GM23338 (cell line): ENCODE results near the gene INO80. TPM values are rescaled to one million over a fixed set of nuclear protein-coding genes. Genes with fewer than 3 reads are reported as not detected.

ENCODE experiments used
- ATAC-seq: fragments of 200-7000 bp; cut with Tn5 transposase; 3 replicates; pipeline ENCODE4 v1.9.1; 2020
- DNase-seq: peaks from one replicate; pipeline ENCODE4 v3.0.0-alpha.2; 2015; ENCODE audit warnings: low spot score
- H2AFZ ChIP-seq: fragments of 200-600 bp; sonication (generic); 2 replicates; pipeline ENCODE4 v1.8.0; 2016; ENCODE audit warnings: antibody characterized with exemption, mild to moderate bottlenecking, moderate library complexity
- H3F3A ChIP-seq: fragments of 200-600 bp; sonication (generic); replicated peaks from 2 replicates; pipeline ENCODE4 v1.8.0; 2017; ENCODE audit warnings: antibody characterized with exemption, mixed run types, low read depth
- H3K27ac ChIP-seq: fragments of 200-600 bp; sonication (generic); 2 replicates; pipeline ENCODE4 v1.6.1; 2016; ENCODE audit warnings: low read depth
- H3K27me3 ChIP-seq: fragments of 200-600 bp; sonication (generic); 2 replicates; pipeline ENCODE4 v1.8.0; 2016; ENCODE audit warnings: mild to moderate bottlenecking, mixed run types, moderate library complexity; ENCODE audit not compliant: insufficient read depth
- H3K36me3 ChIP-seq: fragments of 200-600 bp; sonication (generic); 2 replicates; pipeline ENCODE4 v1.8.0; 2016; ENCODE audit warnings: mild to moderate bottlenecking; ENCODE audit not compliant: insufficient read depth
- H3K4me1 ChIP-seq: fragments of 200-600 bp; sonication (generic); 2 replicates; pipeline ENCODE4 v1.8.0; 2016; ENCODE audit warnings: mild to moderate bottlenecking, moderate library complexity; ENCODE audit not compliant: insufficient read depth
- H3K4me2 ChIP-seq: fragments of 200-600 bp; sonication (generic); 2 replicates; pipeline ENCODE4 v1.7.1; 2017; ENCODE audit warnings: mixed run types
- H3K4me3 ChIP-seq: fragments of 200-600 bp; sonication (generic); 2 replicates; pipeline ENCODE4 v1.6.1; 2016; ENCODE audit warnings: mixed run types
- H3K79me2 ChIP-seq: fragments of 200-600 bp; sonication (generic); replicated peaks from 2 replicates; pipeline ENCODE4 v1.8.0; 2017; ENCODE audit warnings: mild to moderate bottlenecking; ENCODE audit not compliant: insufficient read depth
- H3K9me2 ChIP-seq: fragments of 200-600 bp; sonication (generic); 2 replicates; pipeline ENCODE4 v1.8.0; 2017; ENCODE audit not compliant: insufficient read depth
- H4K20me1 ChIP-seq: fragments of 200-600 bp; sonication (generic); replicated peaks from 2 replicates; pipeline ENCODE4 v1.8.0; 2017; ENCODE audit warnings: mild to moderate bottlenecking; ENCODE audit not compliant: insufficient read depth
- H3K27ac Mint-ChIP-seq: 2 replicates; pipeline ENCODE4 v1.8.0; 2020; ENCODE audit warnings: inconsistent platforms, mild to moderate bottlenecking, moderate library complexity, mixed read lengths
- H3K27me3 Mint-ChIP-seq: 3 replicates; pipeline ENCODE4 v1.8.0; 2022; ENCODE audit warnings: low read depth, mild to moderate bottlenecking, moderate library complexity, mixed read lengths, inconsistent platforms; ENCODE audit not compliant: insufficient read depth, poor library complexity
- H3K36me3 Mint-ChIP-seq: 3 replicates; pipeline ENCODE4 v1.8.0; 2021; ENCODE audit warnings: low read depth, mild to moderate bottlenecking, inconsistent platforms, moderate library complexity, mixed read lengths
- H3K4me1 Mint-ChIP-seq: 3 replicates; pipeline ENCODE4 v1.8.0; 2020; ENCODE audit warnings: mild to moderate bottlenecking, inconsistent platforms, mixed read lengths
- H3K4me3 Mint-ChIP-seq: 3 replicates; pipeline ENCODE4 v1.8.0; 2021; ENCODE audit warnings: moderate library complexity, mild to moderate bottlenecking, inconsistent platforms, mixed read lengths
- H3K9me3 Mint-ChIP-seq: 3 replicates; pipeline ENCODE4 v1.8.0; 2020; ENCODE audit warnings: moderate library complexity, mild to moderate bottlenecking, inconsistent platforms, mixed read lengths
- CREB1 ChIP-seq: fragments of 250-450 bp; sonication (Bioruptor Pico); IDR thresholded peaks from 2 replicates; pipeline ENCODE4 v1.5.0; 2020; ENCODE audit warnings: low read depth, mild to moderate bottlenecking, moderate library complexity
- CTCF ChIP-seq, 2 experiments: fragments of 200-600 bp in 1 of 2; sonication (generic) in 1 of 2; conservative IDR thresholded peaks; 2 replicates each; pipeline versions ENCODE4 v1.5.1 to v1.6.1; 2016 to 2017; ENCODE audit warnings: antibody characterized with exemption in 2 of 2, low read depth in 2 of 2, mild to moderate bottlenecking in 2 of 2, moderate library complexity in 1 of 2
- ETS1 ChIP-seq: IDR thresholded peaks from 2 replicates; pipeline ENCODE4 v1.6.1; 2016; ENCODE audit warnings: antibody characterized with exemption
- EZH2 ChIP-seq: fragments of 200-600 bp; sonication (generic); IDR thresholded peaks from one replicate; pipeline ENCODE4 v1.8.0; 2017; ENCODE audit warnings: antibody characterized with exemption, mild to moderate bottlenecking, low read depth; ENCODE audit not compliant: unreplicated experiment
- EZH2phosphoT487 ChIP-seq: fragments of 200-600 bp; sonication (generic); IDR thresholded peaks from one replicate; pipeline ENCODE4 v1.8.1; 2018; ENCODE audit warnings: antibody characterized with exemption; ENCODE audit not compliant: unreplicated experiment
- JUNB ChIP-seq: IDR thresholded peaks from one replicate; pipeline ENCODE4 v1.6.1; 2016; ENCODE audit warnings: antibody characterized with exemption; ENCODE audit not compliant: unreplicated experiment
- NANOG ChIP-seq: IDR thresholded peaks from 2 replicates; pipeline ENCODE4 v1.6.1; 2016; ENCODE audit warnings: antibody characterized with exemption, borderline replicate concordance
- POLR2AphosphoS5 ChIP-seq: IDR thresholded peaks from 2 replicates; pipeline ENCODE4 v1.6.1; 2016; ENCODE audit warnings: antibody characterized with exemption, low read depth
- REST ChIP-seq: IDR thresholded peaks from one replicate; pipeline ENCODE4 v1.6.1; 2018; ENCODE audit warnings: antibody characterized with exemption; ENCODE audit not compliant: unreplicated experiment
- STAT1 ChIP-seq: IDR thresholded peaks from one replicate; pipeline ENCODE4 v1.6.1; 2016; ENCODE audit warnings: antibody characterized with exemption; ENCODE audit not compliant: unreplicated experiment
- ZNF114 ChIP-seq: fragments of 250-450 bp; sonication (Bioruptor Pico); IDR thresholded peaks from 2 replicates; pipeline ENCODE4 v1.5.0; 2020; ENCODE audit warnings: mild to moderate bottlenecking, moderate library complexity
- ZNF331 ChIP-seq: fragments of 250-450 bp; sonication (Bioruptor Pico); IDR thresholded peaks from 2 replicates; pipeline ENCODE4 v1.5.0; 2020; ENCODE audit warnings: low read depth, mild to moderate bottlenecking, moderate library complexity
- ZNF462 ChIP-seq: fragments of 250-450 bp; sonication (Bioruptor Pico); IDR thresholded peaks from 2 replicates; pipeline ENCODE4 v1.5.0; 2020; ENCODE audit warnings: mild to moderate bottlenecking, moderate library complexity
- polyA plus RNA-seq: library from polyadenylated mRNA; unstranded; fragments of >200 nt; fragmentation: Nextera tagmentation; extraction: Ambion mirVana; gene quantifications from 2 replicates; pipeline ENCODE4 v1.2.1, GENCODE V29; 2016
- total RNA-seq: library from RNA; depleted of rRNA; stranded (reverse); fragments of >200 nt; shearing (Covaris generic); gene quantifications from 2 replicates; pipeline ENCODE4 v1.2.3, GENCODE V29; 2014

The INO80 gene
- total and polyA plus RNA-seq, 2 experiments from 2014 or later, result 6.5 to 24.9 TPM

- TF ChIP-seq NANOG (no peak), JUNB (no peak), CTCF (conservative IDR thresholded peaks at IDR 0.05; ENCODE audit: low read depth in 2 of 2) (no peak), ETS1 (no peak), EZH2phosphoT487 (no peak), ZNF462 (CRISPR knock-in tag) (no peak), POLR2AphosphoS5 (no peak), CREB1 (CRISPR knock-in tag) (no peak), STAT1 (no peak), ZNF331 (CRISPR knock-in tag) (no peak), REST (no peak), EZH2 (no peak), ZNF114 (CRISPR knock-in tag) (no peak)
- no peak overlapping the region for H2AFZ ChIP-seq
- no peaks in the 10 kb centered on the region for H3K4me1 Mint-ChIP-seq
Measured at GRCh38 chr15:41154412-41154811, 38.3 kb upstream of the INO80 start.

More at GRCh38 chr15:41154412-41154811, 38.3 kb upstream of the INO80 start:
- Mint-ChIP-seq H3K4me3 (no peak overlapping the region), H3K27ac (no peak overlapping the region), H3K27me3 (peaks cover 1% of the 10 kb centered on the region), H3K36me3 (no peaks in the 10 kb centered on the region), H3K9me3 (peaks cover 5% of the 10 kb centered on the region; the same call in 1 of the 3 replicates)
- Histone ChIP-seq H3K36me3 (no peaks in the 10 kb centered on the region), H3F3A (no peaks in the 10 kb centered on the region), H4K20me1 (no peaks in the 10 kb centered on the region), H3K4me1 (no peaks in the 10 kb centered on the region), H3K79me2 (no peaks in the 10 kb centered on the region), H3K27ac (no peak overlapping the region), H3K4me3 (no peak overlapping the region), H3K27me3 (no peaks in the 10 kb centered on the region), H3K9me2 (no peaks in the 10 kb centered on the region), H3K4me2 (no peak overlapping the region)
- DNase-seq, result no peak
- no peak for ATAC-seq
